HEK293 (cell line): ENCODE data around the gene RTP3.

Experiments
- BCL6B ChIP-seq: fragments of 450-650 bp; formaldehyde crosslinking; IDR thresholded peaks from 2 replicates; pipeline ENCODE4 v1.5.1; 2017; ENCODE audit warnings: missing biosample characterization, missing genetic modification characterization
- CTCF ChIP-seq: fragments of 450-650 bp; formaldehyde crosslinking; IDR thresholded peaks from 2 replicates; pipeline ENCODE4 v1.5.1; 2016; ENCODE audit warnings: missing biosample characterization, missing genetic modification characterization
- REST ChIP-seq: fragments of 450-650 bp; formaldehyde crosslinking; IDR thresholded peaks from 2 replicates; pipeline ENCODE4 v1.5.1; 2016; ENCODE audit warnings: missing biosample characterization, missing genetic modification characterization
- YY1 ChIP-seq: fragments of 450-650 bp; formaldehyde crosslinking; IDR thresholded peaks from 2 replicates; pipeline ENCODE4 v1.5.1; 2018; ENCODE audit warnings: missing biosample characterization, missing genetic modification characterization
- ZNF398 ChIP-seq: fragments of 450-650 bp; formaldehyde crosslinking; IDR thresholded peaks from 2 replicates; pipeline ENCODE4 v1.5.1; 2017; ENCODE audit warnings: missing biosample characterization, missing genetic modification characterization
- ZNF423 ChIP-seq: fragments of 450-650 bp; formaldehyde crosslinking; IDR thresholded peaks from 2 replicates; pipeline ENCODE4 v1.5.1; 2016; ENCODE audit warnings: missing biosample characterization, missing genetic modification characterization
- ZNF555 ChIP-seq: fragments of 450-650 bp; formaldehyde crosslinking; conservative IDR thresholded peaks from 2 replicates; pipeline ENCODE4 v1.5.1; 2017; ENCODE audit warnings: missing biosample characterization, mild to moderate bottlenecking, missing genetic modification characterization, inconsistent platforms
- ZNF677 ChIP-seq: fragments of 450-650 bp; IDR thresholded peaks from 2 replicates; pipeline ENCODE4 v1.5.0; 2018; ENCODE audit warnings: missing biosample characterization, mild to moderate bottlenecking, missing genetic modification characterization, moderate library complexity

- no peak for TF ChIP-seq CTCF (tag by site-specific recombination)
- no peak for TF ChIP-seq ZNF677 (tag by site-specific recombination)
- TF ChIP-seq REST (tag by site-specific recombination): no peak
- no peak for TF ChIP-seq ZNF555 (tag by site-specific recombination)
- no peak for TF ChIP-seq ZNF423 (tag by site-specific recombination)
- TF ChIP-seq YY1 (tag by site-specific recombination): no peak
- TF ChIP-seq BCL6B (tag by site-specific recombination): no peak
- TF ChIP-seq ZNF398 (tag by site-specific recombination): no peak
These were observed 38.0 kb downstream of the RTP3 start for GRCh38 chr3:46535746-46536145.
